HepG2 (cell line): ENCODE results near the gene GRAMD4.

Experiments
- JUN ChIP-seq: sonication (generic); formaldehyde crosslinking; IDR thresholded peaks from 2 replicates; pipeline ENCODE4 v1.4.0; 2020; ENCODE audit warnings: mild to moderate bottlenecking, missing genetic modification reagents
- KDM2A ChIP-seq: sonication (generic); formaldehyde crosslinking; IDR thresholded peaks from 2 replicates; pipeline ENCODE4 v1.4.0; 2020; ENCODE audit warnings: low read depth, missing genetic modification reagents, borderline replicate concordance
- KDM4B ChIP-seq: sonication (generic); formaldehyde crosslinking; IDR thresholded peaks from 2 replicates; pipeline ENCODE4 v1.4.0; 2020; ENCODE audit warnings: missing genetic modification reagents
- NFE2L2 ChIP-seq: fragments of 150-350 bp; IDR thresholded peaks from 2 replicates; pipeline ENCODE4 v1.6.1; 2014; ENCODE audit warnings: low read length
- RBFOX2 ChIP-seq: fragments of 200-400 bp; formaldehyde crosslinking; IDR thresholded peaks from 2 replicates; pipeline ENCODE4 v1.6.1; 2017; ENCODE audit warnings: low read depth, mild to moderate bottlenecking, low read length
- TCF7L2 ChIP-seq: IDR thresholded peaks from 2 replicates; pipeline ENCODE4 v1.6.1; 2011; ENCODE audit warnings: mild to moderate bottlenecking, low read depth, low read length, moderate library complexity
- ZKSCAN1 ChIP-seq: fragments of 150-350 bp; IDR thresholded peaks from 2 replicates; pipeline ENCODE4 v1.6.1; 2014; ENCODE audit warnings: low read length
- TF ChIP-seq, protein P1 (sequence below): sonication (generic); formaldehyde crosslinking; IDR thresholded peaks from 2 replicates; pipeline ENCODE4 v1.5.0; 2020; ENCODE audit warnings: mild to moderate bottlenecking, missing genetic modification reagents, moderate library complexity
- TF ChIP-seq, protein P2 (sequence below): sonication (generic); formaldehyde crosslinking; IDR thresholded peaks from 2 replicates; pipeline ENCODE4 v1.4.0; 2020; ENCODE audit warnings: missing genetic modification reagents, mild to moderate bottlenecking, borderline replicate concordance
- TF ChIP-seq, protein P3 (sequence below): IDR thresholded peaks from 2 replicates; pipeline ENCODE4 v1.6.1; 2012; ENCODE audit warnings: inconsistent platforms
- TF ChIP-seq, protein P4 (sequence below): IDR thresholded peaks from 2 replicates; pipeline ENCODE4 v1.6.1; 2016; ENCODE audit warnings: mild to moderate bottlenecking

DNA sequence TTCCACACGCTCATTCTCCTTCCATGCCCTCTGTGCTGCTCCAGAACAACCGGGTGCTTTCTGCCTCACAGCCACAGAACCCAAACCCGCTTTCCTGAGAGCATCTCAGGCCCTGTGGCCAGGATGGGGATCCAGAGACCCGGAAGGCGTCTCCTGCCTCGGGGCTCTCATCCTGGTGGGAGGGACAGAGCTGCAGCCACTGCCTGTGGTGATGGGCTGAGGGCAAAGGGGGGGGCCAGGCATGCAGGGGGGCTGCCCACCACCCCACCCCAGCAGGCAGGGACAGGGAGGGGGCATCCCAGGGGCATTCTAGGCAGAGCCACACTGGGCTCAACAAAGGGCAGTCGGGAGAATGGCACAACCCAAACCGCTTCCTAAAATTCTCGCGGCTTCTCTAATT lies 76.4 kb downstream of the GRAMD4 start:
- TF ChIP-seq ZKSCAN1 (no peak), KDM4B (CRISPR knock-in tag) (no peak), TCF7L2 (no peak), JUN (CRISPR knock-in tag) (no peak), KDM2A (CRISPR knock-in tag) (no peak), NFE2L2 (no peak), RBFOX2 (no peak)
- TF ChIP-seq, protein P1, sequence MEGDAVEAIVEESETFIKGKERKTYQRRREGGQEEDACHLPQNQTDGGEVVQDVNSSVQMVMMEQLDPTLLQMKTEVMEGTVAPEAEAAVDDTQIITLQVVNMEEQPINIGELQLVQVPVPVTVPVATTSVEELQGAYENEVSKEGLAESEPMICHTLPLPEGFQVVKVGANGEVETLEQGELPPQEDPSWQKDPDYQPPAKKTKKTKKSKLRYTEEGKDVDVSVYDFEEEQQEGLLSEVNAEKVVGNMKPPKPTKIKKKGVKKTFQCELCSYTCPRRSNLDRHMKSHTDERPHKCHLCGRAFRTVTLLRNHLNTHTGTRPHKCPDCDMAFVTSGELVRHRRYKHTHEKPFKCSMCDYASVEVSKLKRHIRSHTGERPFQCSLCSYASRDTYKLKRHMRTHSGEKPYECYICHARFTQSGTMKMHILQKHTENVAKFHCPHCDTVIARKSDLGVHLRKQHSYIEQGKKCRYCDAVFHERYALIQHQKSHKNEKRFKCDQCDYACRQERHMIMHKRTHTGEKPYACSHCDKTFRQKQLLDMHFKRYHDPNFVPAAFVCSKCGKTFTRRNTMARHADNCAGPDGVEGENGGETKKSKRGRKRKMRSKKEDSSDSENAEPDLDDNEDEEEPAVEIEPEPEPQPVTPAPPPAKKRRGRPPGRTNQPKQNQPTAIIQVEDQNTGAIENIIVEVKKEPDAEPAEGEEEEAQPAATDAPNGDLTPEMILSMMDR (CRISPR knock-in tag): no peak
- TF ChIP-seq, protein P2, sequence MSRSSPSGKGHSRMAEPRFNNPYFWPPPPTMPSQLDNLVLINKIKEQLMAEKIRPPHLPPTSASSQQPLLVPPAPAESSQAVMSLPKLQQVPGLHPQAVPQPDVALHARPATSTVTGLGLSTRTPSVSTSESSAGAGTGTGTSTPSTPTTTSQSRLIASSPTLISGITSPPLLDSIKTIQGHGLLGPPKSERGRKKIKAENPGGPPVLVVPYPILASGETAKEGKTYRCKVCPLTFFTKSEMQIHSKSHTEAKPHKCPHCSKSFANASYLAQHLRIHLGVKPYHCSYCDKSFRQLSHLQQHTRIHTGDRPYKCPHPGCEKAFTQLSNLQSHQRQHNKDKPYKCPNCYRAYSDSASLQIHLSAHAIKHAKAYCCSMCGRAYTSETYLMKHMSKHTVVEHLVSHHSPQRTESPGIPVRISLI (CRISPR knock-in tag): no peak
- TF ChIP-seq, protein P3, sequence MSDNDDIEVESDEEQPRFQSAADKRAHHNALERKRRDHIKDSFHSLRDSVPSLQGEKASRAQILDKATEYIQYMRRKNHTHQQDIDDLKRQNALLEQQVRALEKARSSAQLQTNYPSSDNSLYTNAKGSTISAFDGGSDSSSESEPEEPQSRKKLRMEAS: no peak
- TF ChIP-seq, protein P4, sequence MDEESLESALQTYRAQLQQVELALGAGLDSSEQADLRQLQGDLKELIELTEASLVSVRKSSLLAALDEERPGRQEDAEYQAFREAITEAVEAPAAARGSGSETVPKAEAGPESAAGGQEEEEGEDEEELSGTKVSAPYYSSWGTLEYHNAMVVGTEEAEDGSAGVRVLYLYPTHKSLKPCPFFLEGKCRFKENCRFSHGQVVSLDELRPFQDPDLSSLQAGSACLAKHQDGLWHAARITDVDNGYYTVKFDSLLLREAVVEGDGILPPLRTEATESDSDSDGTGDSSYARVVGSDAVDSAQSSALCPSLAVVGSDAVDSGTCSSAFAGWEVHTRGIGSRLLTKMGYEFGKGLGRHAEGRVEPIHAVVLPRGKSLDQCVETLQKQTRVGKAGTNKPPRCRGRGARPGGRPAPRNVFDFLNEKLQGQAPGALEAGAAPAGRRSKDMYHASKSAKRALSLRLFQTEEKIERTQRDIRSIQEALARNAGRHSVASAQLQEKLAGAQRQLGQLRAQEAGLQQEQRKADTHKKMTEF (CRISPR knock-in tag): no peak
